ENCODE measurements around the gene IL10RA.

The IL10RA gene

GRCh38 chr11:118008271-118008911 lies 22.2 kb downstream of the IL10RA start:
- DNase-seq, result no peak

- no peak for DNase-seq
Measured at GRCh38 chr11:118009864-118010737, 23.9 kb downstream of the IL10RA start.

- no peak for DNase-seq
Measured at GRCh38 chr11:118010738-118011461, 24.7 kb downstream of the IL10RA start.

- no peak for DNase-seq
Measured at GRCh38 chr11:118012083-118012669, 26.0 kb downstream of the IL10RA start.

- DNase-seq, result no peak
Measured at GRCh38 chr11:118014022-118014421, 27.8 kb downstream of the IL10RA start.

GRCh38 chr11:118015385-118015841 lies 29.2 kb downstream of the IL10RA start:
- DNase-seq, result no peak

- DNase-seq, result no peak
Measured at GRCh38 chr11:118016104-118016503, 29.9 kb downstream of the IL10RA start.

GRCh38 chr11:118017111-118017510 lies 30.9 kb downstream of the IL10RA start:
- no peak for DNase-seq

GRCh38 chr11:118017631-118018315 lies 31.6 kb downstream of the IL10RA start:
- no peak for DNase-seq

- DNase-seq, result no peak
Measured at GRCh38 chr11:118018401-118018800, 32.2 kb downstream of the IL10RA start.

GRCh38 chr11:118021146-118021545 lies 35.0 kb downstream of the IL10RA start:
- DNase-seq, result no peak

- no peak for DNase-seq
Measured at GRCh38 chr11:118027694-118028093, 41.5 kb downstream of the IL10RA start.

GRCh38 chr11:118028626-118029025 lies 42.4 kb downstream of the IL10RA start:
- no peak for DNase-seq

GRCh38 chr11:118033443-118033842 lies 47.2 kb downstream of the IL10RA start:
- no peak for DNase-seq

- DNase-seq, result no peak
Measured at GRCh38 chr11:118042141-118042540, 55.9 kb downstream of the IL10RA start.

- no peak for DNase-seq
Measured at GRCh38 chr11:118042796-118043195, 56.6 kb downstream of the IL10RA start.

- DNase-seq, result no peak
Measured at GRCh38 chr11:118045191-118045590, 59.0 kb downstream of the IL10RA start.

- DNase-seq, result peak; percentile 7
Measured at GRCh38 chr11:118046051-118046963, 60.1 kb downstream of the IL10RA start.

GRCh38 chr11:118046964-118047700 lies 60.9 kb downstream of the IL10RA start:
- no peak for DNase-seq

- no peak for DNase-seq
Measured at GRCh38 chr11:118047749-118048148, 61.6 kb downstream of the IL10RA start.

All from effector CD8-positive, alpha-beta T cell (primary cell).